GM18505 (cell line): ENCODE measurements around the gene PRDM8.
"Not testable (repeated sequence)": the region's sequence is repeated elsewhere in the genome, so short reads cannot be mapped to it uniquely, and the experiment has no call there.

Experiments used
- ATAC-seq: cut with Tn5 transposase; IDR thresholded peaks from one replicate; pipeline ENCODE4 v1.9.1; 2021; ENCODE audit not compliant: unreplicated experiment
- POLR2A ChIP-seq: IDR thresholded peaks from 4 replicates; pipeline ENCODE4 v1.6.1; 2011; ENCODE audit warnings: borderline replicate concordance; ENCODE audit not compliant: insufficient read depth, insufficient read length; ENCODE audit errors: extremely low read depth

Gene PRDM8

GRCh38 chr4:80173401-80173800 lies 23.9 kb upstream of the PRDM8 start:
- ATAC-seq, result peak; percentile 96
- no peak for TF ChIP-seq POLR2A

GRCh38 chr4:80173841-80174240 lies 23.5 kb upstream of the PRDM8 start:
- TF ChIP-seq POLR2A, result no peak
- no peak for ATAC-seq

DNA sequence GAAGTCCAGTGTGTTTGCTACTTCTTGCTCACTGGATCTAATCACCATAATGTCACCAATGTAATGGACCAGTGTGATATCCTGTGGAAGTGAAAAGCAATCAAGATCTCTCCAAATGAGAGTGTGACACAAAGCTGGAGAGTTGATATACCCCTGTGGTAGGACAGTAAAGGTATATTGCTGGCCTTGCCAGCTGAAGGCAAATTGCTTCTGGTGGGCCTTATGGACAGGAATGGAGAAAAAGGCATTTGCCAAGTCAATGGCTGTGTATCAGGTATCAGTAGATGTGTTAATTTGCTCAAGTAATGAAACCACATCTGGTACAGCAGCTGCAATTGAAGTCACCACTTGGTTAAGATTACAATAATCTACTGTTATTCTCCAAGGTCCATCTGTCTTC lies 19.5 kb upstream of the PRDM8 start:
- not testable (repeated sequence) for ATAC-seq

- TF ChIP-seq POLR2A, result no peak
- no peak for ATAC-seq
These were observed 18.3 kb upstream of the PRDM8 start for GRCh38 chr4:80178964-80179363.

DNA sequence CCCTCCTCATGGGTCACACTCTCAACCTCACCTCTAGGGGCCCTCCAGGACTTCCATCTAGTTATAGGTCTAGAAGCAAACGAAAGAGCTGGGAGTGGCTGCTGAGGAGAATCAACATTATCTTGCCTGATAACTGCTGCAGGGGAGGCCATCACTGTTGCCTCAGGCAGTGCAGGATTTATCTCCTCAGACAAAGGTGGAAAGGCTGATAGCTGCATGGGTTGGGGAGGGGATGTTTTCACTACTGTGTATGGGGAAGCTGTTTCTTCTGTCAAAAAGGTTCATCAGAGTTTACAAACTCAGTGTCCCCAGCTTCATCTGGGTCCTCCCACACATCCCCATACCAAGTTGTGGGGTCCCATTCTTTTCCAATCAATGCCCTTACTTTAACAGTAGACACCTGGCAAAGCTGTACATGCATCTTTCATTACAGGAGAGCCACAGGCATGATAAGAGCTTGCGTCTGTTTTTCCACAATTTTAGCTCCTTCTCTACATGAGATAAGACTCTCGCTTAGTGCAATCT lies 17.6 kb upstream of the PRDM8 start:
- no peak for TF ChIP-seq POLR2A
- no peak for ATAC-seq

GRCh38 chr4:80180743-80181142 lies 16.6 kb upstream of the PRDM8 start:
- no peak for ATAC-seq
- no peak for TF ChIP-seq POLR2A

DNA sequence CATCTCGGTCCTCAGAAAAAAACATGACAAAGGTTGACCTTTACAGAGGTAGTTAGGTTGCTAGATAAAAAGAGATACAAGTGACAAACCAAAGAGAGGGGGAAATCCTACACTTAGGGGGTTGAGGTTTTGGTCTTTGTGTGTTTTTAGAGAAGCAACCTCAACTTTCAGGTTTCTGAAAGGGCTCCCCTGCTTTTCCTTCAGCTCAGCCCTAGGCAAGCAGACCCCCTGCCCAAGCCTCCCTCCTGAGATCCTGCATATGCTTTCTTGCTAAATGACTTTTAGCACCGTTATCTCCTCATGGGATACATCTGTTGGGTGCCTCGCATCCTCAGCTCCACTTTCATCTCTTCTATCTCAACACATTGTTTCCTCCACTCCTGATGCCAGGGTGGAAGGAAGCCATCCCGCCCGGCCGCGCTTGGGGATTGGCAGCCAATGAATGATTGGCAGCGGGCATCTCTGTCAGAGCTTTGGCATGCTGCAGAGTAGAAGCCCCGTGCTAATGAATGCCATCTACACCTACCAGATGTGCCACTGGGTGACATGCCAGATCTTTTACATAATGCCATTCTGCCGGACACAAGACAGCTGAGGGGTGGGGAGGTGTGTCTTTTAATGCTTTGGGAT lies 15.0 kb upstream of the PRDM8 start:
- ATAC-seq, result no peak

GRCh38 chr4:80183250-80184052 lies 13.9 kb upstream of the PRDM8 start:
- ATAC-seq, result peak; percentile 52
- no peak for TF ChIP-seq POLR2A

More for the DNA sequence above, 15.0 kb upstream of the PRDM8 start:
- no peak for TF ChIP-seq POLR2A

- no peak for TF ChIP-seq POLR2A
- ATAC-seq, result peak; percentile 94
These were observed 13.1 kb upstream of the PRDM8 start for GRCh38 chr4:80184053-80184824.

DNA sequence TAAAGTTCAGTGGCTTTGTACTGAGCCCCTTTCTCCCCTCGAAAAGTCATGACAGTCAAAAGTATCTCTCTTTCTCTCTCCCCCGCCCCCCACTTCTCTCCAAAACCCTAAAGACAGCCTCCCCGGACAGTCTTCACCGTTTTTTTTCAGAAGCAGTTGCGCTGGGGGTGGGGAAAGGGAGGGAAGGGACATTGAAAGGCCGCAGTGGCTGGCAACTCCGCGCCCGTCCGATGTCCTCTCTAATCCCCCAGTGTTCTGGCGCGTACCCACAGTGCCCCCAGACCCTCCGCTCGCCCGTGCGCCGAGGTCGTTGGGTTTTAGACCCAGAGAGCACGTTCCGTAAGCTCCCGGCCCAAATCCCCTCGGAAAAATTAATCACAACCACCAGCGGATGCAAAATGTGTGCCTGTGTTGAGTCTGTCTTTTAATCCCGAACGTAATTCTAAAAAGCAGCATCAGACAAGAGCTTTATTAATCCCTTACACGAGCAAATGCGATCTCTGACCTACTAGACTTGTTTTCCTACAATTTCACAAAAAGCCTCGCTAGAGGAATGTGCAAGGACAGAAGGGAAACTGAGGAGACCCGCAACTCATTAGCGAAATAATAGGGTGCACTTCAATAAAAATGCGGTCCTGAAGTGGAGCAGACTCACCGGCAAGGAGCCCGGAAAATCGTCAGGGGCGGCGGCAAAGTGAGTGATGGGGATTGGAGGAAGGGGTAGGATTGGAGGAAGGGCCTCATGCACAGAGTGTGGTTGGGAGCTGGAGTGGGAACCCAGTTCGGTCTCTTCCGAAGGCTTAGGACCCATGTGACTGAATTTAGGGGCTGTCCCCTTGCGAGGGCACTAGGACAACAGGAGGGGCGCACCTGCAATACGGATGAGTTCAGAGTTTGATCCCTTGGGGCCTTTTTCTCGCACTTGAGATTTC lies 12.2 kb upstream of the PRDM8 start:
- no peak for TF ChIP-seq POLR2A
- no peak for ATAC-seq

- TF ChIP-seq POLR2A, result no peak
- ATAC-seq, result no peak
These were observed 11.3 kb upstream of the PRDM8 start for GRCh38 chr4:80185787-80186548.

GRCh38 chr4:80186676-80187075 lies 10.6 kb upstream of the PRDM8 start:
- no peak for TF ChIP-seq POLR2A

More at GRCh38 chr4:80186676-80187075, 10.6 kb upstream of the PRDM8 start:
- no peak for ATAC-seq
